GM18505 (cell line): ENCODE results near the gene SEMA7A.

Experiments
- ATAC-seq: cut with Tn5 transposase; IDR thresholded peaks from one replicate; pipeline ENCODE4 v1.9.1; 2021; ENCODE audit not compliant: unreplicated experiment
- POLR2A ChIP-seq: IDR thresholded peaks from 4 replicates; pipeline ENCODE4 v1.6.1; 2011; ENCODE audit warnings: borderline replicate concordance; ENCODE audit not compliant: insufficient read depth, insufficient read length; ENCODE audit errors: extremely low read depth

Gene SEMA7A

DNA sequence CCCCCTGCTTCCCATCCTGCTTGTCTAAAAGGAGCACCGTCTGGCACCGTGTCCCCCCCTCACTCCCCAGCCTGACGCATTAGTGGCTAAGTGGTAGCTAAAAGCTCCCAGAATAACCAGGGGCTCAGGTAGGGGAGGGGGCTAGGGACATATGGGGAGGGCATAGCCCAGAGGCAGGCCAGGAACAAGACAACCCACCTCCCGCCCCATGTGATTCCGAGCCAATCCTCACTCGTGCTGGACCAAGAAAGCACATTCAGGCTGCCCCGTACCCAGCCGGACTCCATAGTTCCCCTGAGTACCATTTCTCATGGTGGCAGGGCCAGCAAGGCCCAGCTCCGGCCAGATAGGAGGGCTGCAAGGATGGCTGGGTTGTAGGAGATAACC is 11.5 kb downstream of the SEMA7A start:
- TF ChIP-seq POLR2A: no peak
- ATAC-seq: no peak

DNA sequence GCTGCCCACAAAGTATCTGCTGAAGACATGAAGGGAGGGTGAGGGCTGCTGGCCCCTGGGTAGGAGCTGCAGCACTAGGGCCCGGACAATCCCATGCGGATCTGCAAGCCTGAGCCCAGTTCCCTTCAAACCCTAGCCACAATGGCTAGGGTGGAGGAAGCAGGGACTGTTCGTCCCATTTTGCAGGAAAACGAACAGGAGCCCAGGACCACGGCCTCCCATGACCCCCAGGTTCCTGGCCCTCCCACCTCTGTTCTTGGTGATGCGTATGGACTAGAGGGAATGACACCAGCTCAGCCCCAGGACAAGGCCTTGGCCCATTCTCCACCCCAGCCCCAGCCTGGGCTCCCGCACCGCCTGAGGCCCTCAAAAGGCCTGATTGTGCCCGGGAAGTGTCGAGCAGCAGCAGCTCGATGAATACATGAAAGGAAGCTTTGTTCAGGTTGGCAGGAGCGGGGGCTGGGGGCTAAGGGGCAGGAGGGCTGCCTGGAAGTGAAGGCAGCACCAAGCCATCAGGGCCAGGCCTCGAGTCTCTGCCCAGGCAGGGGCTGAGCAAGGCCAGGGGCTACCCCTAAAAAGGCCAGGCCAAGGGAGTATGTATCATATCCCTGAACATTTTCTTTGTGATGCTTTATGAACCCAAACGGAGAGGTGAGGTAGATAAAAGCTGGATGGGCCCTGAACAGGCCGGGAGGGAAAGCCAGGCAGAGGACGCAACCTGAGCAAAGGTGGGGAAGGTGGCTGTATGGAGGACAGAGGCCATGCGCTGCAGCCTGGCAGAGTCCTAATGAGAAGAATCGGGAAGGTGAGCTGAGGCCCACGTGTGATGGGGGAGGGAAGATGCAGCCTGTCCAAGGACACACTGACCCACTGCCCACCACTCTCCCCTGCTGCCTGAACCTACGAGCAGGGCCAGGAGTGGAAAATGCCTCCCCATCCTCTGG is 12.2 kb downstream of the SEMA7A start:
- TF ChIP-seq POLR2A: no peak
- ATAC-seq: no peak

- TF ChIP-seq POLR2A: peak; percentile 43
- ATAC-seq: no peak
Measured at GRCh38 chr15:74420193-74420905, 13.4 kb downstream of the SEMA7A start.

- ATAC-seq: no peak
- TF ChIP-seq POLR2A: no peak
Measured at GRCh38 chr15:74419432-74419831, 14.3 kb downstream of the SEMA7A start.

DNA sequence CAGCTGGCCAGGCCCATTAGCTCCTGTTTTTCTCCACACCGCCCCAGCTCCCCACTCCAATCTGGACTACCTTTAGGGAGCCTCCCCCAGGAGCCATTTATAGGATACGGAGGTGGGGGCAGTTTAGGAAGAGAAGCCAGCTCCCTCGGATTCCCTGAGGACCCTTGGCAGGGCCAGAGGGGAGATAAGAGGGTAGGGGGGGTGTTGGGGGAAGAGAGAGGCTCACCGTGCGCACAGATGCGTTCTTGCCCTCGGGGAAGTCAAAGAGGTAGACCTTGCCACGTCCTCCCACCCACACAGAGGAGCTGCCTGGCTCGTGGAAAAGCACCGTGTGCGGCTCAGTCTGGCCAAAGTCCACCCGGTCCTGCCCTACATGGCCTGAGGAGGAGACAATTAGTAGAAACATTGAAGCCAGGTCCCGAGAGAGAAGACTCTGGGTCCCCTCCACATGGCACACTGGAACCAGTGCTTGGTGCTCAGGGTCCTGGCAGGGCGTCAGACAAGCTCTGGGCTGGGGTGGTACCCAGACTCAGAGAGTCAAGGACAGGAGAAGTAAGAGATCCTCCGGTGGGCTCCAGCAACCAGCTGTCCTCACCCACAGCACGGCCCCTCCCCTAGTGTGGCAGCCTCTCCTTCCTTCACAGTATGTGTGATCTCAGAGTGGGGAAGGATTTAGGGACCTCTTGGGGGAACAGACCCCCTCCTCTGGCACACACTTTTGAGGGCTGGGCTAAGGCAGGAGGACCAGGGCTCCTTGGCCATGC is 15.0 kb downstream of the SEMA7A start:
- no peak for TF ChIP-seq POLR2A
- no peak for ATAC-seq

GRCh38 chr15:74417670-74418069 is 16.1 kb downstream of the SEMA7A start:
- TF ChIP-seq POLR2A: no peak
- ATAC-seq: no peak

GRCh38 chr15:74417225-74417624 is 16.5 kb downstream of the SEMA7A start:
- no peak for TF ChIP-seq POLR2A
- ATAC-seq: no peak

- peak; percentile 44 for TF ChIP-seq POLR2A
- ATAC-seq: no peak
Measured at GRCh38 chr15:74415966-74416916, 17.5 kb downstream of the SEMA7A start.

DNA sequence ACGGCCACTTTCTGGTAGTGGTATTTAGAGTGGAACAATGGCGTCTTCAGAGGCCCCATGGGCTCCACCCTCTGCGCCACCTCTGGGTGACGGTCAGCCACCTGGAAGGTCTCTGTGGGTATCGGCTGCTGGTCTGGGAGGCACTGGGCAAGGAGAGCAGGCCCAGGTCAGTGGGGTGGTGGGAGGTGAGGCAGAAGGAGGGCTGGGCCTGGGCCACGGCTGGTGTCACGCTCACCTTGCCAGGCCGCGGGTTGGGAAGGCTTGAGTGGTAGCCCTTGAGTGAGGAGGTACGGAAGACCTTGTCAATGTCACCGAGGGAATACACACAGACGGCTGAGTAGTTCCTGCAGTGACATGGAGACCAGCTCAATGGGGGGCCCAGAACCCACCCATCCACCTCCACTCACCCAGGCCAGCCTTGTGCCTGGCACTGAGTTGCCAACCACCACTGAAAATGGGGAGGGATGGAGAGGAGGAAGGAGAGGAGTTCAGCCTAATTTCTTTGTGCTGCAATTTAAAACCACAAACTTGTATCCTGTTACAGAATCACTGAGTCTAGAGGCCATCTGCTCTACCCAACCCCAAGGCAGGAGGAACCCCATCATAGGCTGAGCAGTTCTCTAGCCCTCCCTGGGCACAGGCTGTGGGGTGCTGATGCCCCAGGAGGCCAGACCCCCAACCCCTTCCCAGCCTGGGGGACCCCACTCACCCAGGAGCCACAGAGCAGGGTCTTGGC is 19.0 kb downstream of the SEMA7A start:
- TF ChIP-seq POLR2A: no peak
- no peak for ATAC-seq

DNA sequence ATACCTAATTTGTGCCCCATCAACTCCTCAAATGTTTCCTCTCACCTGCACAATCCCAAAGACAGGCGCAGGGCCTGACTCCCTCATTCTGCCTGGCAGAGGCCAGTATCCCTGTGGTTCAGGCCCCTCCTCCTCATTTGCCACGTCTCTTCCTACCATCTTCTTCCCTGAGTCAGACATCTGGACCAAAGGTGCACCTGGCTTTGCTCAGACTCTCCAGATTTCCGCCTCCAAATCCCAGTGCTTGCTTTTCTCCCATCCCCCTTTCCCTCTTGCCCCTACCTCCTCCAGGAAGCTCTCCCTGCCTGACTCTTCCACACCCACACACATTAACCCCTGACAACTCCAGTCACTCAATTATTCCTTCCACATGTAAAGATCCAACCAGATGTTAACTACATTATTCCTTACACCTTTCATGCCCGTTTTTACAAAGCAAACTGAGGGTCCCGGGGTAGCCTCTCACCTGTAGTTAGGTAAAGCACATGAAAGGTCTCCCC is 19.6 kb downstream of the SEMA7A start:
- TF ChIP-seq POLR2A: no peak
- no peak for ATAC-seq

DNA sequence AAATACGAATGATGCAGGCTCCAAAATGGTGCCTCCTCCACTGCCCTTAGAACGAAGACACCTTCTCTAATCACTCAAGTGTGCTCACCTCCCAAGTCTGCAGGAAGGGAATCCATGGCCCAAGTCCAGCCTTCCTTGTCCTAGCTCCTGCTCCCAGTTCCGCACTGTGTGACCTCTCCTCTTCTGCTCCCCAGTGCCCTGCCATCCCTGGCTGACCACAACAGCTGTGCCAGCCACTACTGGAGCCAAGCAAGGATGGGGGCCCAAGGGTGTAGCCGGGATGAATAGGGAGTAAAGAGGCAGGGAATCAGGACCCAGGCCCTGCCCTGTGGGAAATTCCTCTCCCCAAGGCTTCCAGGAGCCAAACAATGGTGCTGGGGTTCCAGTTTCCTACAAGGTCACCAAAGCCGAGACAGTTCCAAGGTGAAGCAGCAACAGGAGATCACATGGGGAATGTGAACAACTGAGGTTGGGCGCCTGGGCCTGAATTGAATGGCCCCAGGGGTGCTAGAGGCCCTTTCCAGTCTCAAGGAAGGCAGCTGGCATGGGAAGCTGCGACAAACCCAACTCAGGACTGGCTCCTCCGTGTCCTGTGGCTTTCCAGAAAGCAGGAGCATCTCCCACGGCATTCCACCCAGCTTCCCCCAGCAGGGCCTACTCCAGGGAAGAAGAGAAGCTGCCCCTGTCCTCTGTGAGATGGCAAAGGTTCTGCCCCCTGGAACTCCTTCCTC is 20.2 kb downstream of the SEMA7A start:
- ATAC-seq: no peak
- peak; percentile 26 for TF ChIP-seq POLR2A
